GM19023 (cell line): ENCODE data around the gene LRG1.
"Not testable (repeated sequence)": the region's sequence is repeated elsewhere in the genome, so short reads cannot be mapped to it uniquely, and the experiment has no call there.

Experiments
- ATAC-seq: cut with Tn5 transposase; IDR thresholded peaks from one replicate; pipeline ENCODE4 v1.9.1; 2021; ENCODE audit warnings: mild to moderate bottlenecking, moderate library complexity; ENCODE audit not compliant: unreplicated experiment

LRG1 gene

GRCh38 chr19:4553092-4553695 is 13.4 kb upstream of the LRG1 start:
- ATAC-seq = no peak

- no peak for ATAC-seq
Measured at GRCh38 chr19:4552525-4552819, 12.6 kb upstream of the LRG1 start.

DNA sequence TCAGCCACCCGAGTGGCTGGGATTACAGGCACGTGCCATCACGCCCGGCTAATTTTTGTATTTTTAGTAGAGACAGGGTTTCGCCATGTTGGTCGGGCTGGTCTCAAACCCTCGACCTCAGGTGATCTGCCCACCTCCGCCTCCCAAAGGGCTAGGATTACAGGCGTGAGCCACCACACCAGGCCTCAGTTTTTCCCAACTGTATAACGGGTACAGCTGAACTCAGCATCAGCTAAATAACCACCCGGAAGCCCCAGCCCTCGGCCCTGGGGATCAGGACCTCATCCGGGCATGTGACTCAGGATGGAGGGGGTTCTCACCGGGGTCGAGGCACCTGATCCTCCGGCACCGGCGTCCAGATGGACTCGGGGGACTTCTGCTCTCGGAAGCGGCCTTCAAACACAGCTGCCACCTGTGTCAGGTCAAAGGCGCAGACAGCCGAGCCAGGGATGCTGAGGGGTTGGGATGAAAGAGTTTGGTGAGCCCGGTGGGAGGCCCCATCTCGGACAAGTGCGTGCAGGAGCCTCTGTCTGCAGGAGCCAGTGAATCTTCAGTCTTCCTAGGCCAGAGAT is 10.7 kb upstream of the LRG1 start:
- no peak for ATAC-seq

DNA sequence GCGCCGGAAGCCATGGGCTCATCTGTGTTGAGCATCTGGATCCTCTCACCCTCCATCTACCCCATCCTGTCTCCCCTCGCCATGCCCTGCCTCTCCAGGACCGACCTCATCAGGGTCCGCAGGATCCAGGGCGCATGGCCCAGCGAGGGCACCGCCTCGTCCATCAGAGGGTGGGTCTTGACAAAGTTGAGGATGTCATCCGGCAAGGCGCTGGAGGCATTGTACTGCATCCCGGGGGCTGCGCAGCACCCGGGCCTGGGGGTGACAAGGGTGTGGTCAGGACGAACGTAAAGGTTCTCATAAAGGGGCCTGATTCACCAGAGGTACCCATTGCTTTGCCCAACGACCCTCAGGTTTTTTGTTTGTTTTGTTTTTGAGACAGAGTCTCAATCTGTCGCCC is 10.2 kb upstream of the LRG1 start:
- no peak for ATAC-seq

- no peak for ATAC-seq
Measured at GRCh38 chr19:4548238-4548584, 8.4 kb upstream of the LRG1 start.

DNA sequence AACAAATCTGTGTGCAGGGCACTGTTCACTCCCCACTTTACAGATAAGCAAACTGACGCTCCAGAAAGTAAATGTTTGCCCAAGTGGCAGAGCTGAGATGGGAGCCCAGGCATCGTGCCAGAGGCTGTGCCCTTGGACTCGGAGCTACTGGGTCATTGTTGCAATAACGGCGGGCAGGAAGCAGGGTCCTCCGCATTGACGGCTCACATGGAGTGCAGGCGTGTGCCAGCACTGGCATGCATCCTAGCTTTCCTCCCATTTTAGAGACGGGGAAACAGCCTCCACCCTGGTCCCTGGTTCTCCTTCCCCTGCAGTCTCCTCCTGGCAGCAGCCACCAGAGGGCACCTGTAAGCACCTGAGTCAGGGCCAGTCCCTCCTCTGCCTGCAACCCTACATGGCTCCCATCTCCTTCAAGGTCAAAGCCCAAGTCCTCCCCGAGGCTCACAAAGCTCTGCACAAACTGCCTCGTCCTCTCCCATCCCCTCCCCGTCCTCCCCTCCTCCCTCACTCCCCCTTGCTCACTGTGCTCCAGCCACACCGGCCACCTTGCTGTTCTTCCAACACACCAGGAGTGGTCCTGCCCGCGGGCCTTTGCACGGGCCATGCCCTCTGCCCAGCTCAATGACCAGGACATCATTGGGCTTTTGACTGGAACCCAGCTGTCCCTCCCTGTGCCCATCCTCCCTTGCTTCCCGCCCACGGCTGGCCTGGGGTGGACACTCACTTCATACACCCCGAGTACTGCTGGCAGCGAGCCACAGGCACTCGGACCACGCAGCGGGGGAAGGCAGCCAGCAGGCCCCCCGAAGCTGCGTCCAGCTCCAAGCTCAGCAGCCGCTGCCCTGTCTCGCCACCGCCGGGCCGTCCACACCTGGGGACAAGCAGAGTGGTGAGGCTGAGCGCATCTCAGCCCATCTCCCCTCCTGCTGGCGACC is 7.7 kb upstream of the LRG1 start:
- ATAC-seq = no peak

GRCh38 chr19:4543842-4544647 is 4.2 kb upstream of the LRG1 start:
- ATAC-seq = no peak

GRCh38 chr19:4542896-4543841 is 3.3 kb upstream of the LRG1 start:
- no peak for ATAC-seq

GRCh38 chr19:4541806-4542145 is 1.9 kb upstream of the LRG1 start:
- not testable (repeated sequence) for ATAC-seq

GRCh38 chr19:4541114-4541805 is 1.4 kb upstream of the LRG1 start:
- ATAC-seq = no peak

DNA sequence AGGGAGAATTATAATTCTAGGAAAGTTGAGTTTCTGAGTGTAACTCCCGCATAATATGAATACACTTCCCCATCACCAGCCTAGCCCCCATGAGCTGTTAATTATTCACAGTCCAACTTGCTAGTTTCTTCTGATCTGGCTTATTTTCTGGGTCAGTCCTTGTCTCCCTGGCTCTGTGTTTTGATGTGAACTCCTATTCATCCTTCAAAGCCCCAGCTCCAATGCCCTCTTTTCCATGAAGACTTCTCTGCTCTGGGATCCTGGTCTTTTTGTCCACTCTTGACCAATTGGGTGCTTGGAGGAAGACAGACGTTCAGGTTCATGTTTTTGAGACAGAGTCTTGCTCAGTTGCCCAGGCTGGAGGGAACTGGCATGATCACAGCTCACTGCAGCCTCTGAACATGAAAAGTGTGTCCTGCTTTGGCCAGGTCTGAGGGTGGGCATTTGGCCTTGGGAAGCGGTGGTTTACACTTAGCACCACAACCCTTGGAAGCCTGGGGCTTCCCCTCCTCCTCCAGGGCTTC is 605 bp downstream of the LRG1 start:
- no peak for ATAC-seq

- no peak for ATAC-seq
Measured at GRCh38 chr19:4538601-4538954, 1.3 kb downstream of the LRG1 start.

GRCh38 chr19:4537953-4538600 is 1.8 kb downstream of the LRG1 start:
- ATAC-seq = no peak

DNA sequence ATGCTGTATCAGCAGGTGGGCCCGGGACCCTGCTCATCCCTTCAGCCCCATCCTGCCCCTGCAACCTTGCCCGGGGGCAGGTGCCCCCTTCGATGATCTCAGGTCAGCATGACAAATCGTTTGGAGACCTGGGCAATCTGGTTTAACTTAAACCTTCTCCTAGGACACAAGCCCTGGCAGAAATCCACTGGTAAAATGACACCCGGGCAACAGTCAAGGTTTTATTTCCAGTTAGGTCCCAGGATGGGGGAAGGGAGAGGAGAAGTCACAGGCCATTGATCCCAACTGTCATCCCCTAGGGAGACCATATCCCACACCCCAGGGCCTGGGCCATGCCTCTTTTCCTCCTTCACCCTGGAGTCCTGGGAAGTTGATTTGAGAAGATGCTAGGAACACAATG is 3.0 kb downstream of the LRG1 start:
- ATAC-seq = no peak

DNA sequence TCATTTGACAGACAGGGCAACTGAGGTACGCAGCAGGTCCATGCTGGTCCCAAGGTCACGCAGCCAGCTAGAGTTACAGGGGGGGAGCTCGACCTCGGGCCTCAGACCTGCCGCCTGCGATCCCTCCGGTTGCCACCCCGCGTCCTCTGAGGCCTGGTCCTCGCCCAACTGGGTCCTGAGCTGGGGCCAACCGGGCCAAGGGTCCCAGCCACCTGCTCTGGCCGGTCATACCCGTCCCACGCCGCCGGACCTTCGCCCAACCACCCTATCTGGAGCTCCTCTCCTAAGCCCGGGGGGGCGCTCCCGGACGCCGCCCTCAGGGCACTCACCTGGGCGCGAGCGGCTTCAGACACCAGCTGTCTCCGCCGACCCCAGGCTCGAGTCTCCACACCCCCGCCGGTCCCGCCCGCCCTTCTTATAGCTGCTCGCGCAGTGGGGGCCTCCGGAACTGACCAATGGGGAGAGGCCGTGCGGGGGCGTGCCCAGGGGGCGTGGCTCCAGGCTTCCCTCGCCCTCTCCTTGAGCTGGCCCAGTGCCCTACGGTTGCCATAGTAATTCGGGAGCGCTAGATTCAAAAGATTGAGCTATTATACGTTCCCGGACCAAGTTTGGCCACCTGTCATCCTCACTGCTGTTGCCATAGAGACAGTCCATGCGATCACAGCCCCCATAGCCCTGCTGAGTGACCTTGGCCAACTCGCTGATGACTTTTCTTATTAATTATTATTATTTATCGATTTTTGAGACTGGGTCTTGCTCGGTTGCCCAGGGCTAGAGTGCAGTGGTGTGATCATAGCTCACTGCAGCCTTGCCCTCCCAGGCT is 4.8 kb downstream of the LRG1 start, which contains the start of gene PLIN5:
Gene PLIN5 (minus strand): TSS at position 389 of the 823 bp plus-strand sequence. CDS start 1,150 bp downstream, outside the sequence.
- no peak for ATAC-seq

- ATAC-seq = no peak
Measured at GRCh38 chr19:4533835-4534424, 5.9 kb downstream of the LRG1 start.

DNA sequence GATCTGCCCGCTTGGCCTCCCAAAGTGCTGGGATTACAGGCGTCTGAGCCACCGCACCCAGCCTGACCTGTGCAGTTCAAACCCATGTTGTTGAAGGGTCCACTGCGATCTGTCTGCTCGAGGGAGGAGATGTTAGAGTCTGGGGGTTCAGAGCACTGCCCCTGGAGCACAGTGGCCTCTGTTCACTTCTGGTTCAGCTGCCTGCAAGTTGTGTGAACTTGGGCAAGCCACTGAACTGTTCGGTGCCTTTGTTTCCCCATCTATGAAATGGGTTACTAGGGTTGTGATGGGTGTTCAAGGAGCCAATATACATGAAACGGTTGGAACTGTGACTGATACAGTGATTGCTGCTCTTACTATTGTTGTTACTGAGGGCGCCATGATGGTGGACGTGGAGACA is 6.5 kb downstream of the LRG1 start:
- ATAC-seq = no peak
